ENCODE measurements around the gene TRIM9.

DNA sequence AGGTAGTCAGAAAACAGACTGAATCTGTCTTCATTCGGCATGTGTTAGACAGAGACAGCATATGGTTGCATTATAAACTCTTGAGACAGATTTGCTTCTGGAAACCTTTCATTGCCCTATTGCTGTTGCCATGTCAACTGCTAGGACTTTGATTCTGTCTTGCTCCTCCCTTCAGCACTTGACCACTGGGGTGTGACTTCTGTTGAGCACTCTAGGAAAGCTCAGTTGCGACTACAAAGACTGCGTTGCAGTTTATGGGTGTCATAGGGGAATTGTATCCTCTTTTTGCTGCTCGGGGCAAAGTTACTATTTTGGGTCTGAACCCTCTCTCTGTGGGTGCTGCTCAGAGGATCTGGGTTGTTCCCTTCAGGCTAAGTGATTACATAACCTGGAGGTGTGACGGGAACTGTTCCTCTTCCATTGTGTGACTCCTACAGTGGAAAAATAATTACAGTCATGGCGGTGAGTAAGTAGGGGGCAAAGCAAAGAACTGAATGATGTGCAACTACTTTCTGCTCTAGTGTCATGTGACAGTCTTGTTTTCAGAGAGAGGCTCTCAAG is 44.3 kb upstream of the TRIM9 start:
- TF ChIP-seq, protein P1, sequence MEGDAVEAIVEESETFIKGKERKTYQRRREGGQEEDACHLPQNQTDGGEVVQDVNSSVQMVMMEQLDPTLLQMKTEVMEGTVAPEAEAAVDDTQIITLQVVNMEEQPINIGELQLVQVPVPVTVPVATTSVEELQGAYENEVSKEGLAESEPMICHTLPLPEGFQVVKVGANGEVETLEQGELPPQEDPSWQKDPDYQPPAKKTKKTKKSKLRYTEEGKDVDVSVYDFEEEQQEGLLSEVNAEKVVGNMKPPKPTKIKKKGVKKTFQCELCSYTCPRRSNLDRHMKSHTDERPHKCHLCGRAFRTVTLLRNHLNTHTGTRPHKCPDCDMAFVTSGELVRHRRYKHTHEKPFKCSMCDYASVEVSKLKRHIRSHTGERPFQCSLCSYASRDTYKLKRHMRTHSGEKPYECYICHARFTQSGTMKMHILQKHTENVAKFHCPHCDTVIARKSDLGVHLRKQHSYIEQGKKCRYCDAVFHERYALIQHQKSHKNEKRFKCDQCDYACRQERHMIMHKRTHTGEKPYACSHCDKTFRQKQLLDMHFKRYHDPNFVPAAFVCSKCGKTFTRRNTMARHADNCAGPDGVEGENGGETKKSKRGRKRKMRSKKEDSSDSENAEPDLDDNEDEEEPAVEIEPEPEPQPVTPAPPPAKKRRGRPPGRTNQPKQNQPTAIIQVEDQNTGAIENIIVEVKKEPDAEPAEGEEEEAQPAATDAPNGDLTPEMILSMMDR (IDR thresholded peaks at IDR 0.05), result no peak
- no peak for TF ChIP-seq POLR2A (IDR thresholded peaks at IDR 0.05)
